H1 (cell line): ENCODE results near the gene KTI12. TPM values are rescaled to one million over a fixed set of nuclear protein-coding genes. Genes with fewer than 3 reads are reported as not detected.

Experiments used
- CTCF ChIA-PET: fragments of 300-600 bp; sonication (Branson Sonifier 250); formaldehyde crosslinking; loops from one replicate; lab custom pipeline; 2021; ENCODE audit not compliant: partially characterized antibody; lab: Charles Lee
- POLR2A ChIA-PET: fragments of 300-600 bp; sonication (Branson Sonifier 250); formaldehyde crosslinking; loops from one replicate; lab custom pipeline; 2021; ENCODE audit warnings: inconsistent platforms; ENCODE audit not compliant: partially characterized antibody; lab: Charles Lee
- DNase-seq, 2 experiments: peaks; one replicate each; pipeline versions ENCODE4 v3.0.0 to v3.0.0-alpha.2; 2010 to 2022; ENCODE audit warnings: low spot score in 2 of 2, low read depth in 1 of 2, mixed read lengths in 1 of 2
- FAIRE-seq: peaks from 2 replicates; lab custom pipeline; 2011; peaks lifted over from hg19 to GRCh38; lab: Jason Lieb, UNC
- H2AFZ ChIP-seq: 2 replicates; pipeline ENCODE4 v1.8.1; 2012; ENCODE audit warnings: low read length, inconsistent platforms
- H2AK5ac ChIP-seq: 2 replicates; pipeline ENCODE4 v1.6.1; 2013; ENCODE audit warnings: low read depth, low read length
- H2BK120ac ChIP-seq: replicated peaks from 2 replicates; pipeline ENCODE3; 2013; ENCODE audit warnings: low read depth, low read length, inconsistent platforms
- H2BK12ac ChIP-seq: 2 replicates; pipeline ENCODE4 v1.6.1; 2013; ENCODE audit warnings: low read depth, low read length
- H2BK15ac ChIP-seq: 2 replicates; pipeline ENCODE4 v1.6.1; 2013; ENCODE audit warnings: low read length
- H2BK20ac ChIP-seq: 2 replicates; pipeline ENCODE4 v1.6.1; 2013; ENCODE audit warnings: low read length
- H2BK5ac ChIP-seq: 2 replicates; pipeline ENCODE4 v1.6.1; 2013; ENCODE audit warnings: low read depth, low read length
- H3K14ac ChIP-seq: 2 replicates; pipeline ENCODE4 v1.6.1; 2013; ENCODE audit warnings: inconsistent platforms; ENCODE audit not compliant: insufficient read length
- H3K18ac ChIP-seq: 2 replicates; pipeline ENCODE4 v1.6.1; 2013; ENCODE audit warnings: low read length; ENCODE audit errors: extremely low read depth
- H3K23ac ChIP-seq: 2 replicates; pipeline ENCODE4 v1.6.1; 2013; ENCODE audit warnings: inconsistent platforms; ENCODE audit not compliant: insufficient read length
- H3K23me2 ChIP-seq: 2 replicates; pipeline ENCODE4 v1.6.1; 2013; ENCODE audit warnings: low read depth, low read length
- H3K27ac ChIP-seq: 2 replicates; pipeline ENCODE4 v1.6.1; 2011; ENCODE audit warnings: low read depth, low read length, inconsistent platforms
- H3K27me3 ChIP-seq, 4 experiments: replicated peaks in 1 of 4; 1 replicate in 1 of 4; 2 replicates in 3 of 4; pipeline versions ENCODE4 v1.6.1 to v1.8.1; 2011 to 2013; ENCODE audit warnings: low read length in 3 of 4, mild to moderate bottlenecking in 3 of 4, inconsistent platforms in 2 of 4, mixed read lengths in 2 of 4, moderate library complexity in 1 of 4; ENCODE audit not compliant: control insufficient read depth in 3 of 4, insufficient read depth in 3 of 4; ENCODE audit errors: extremely low read depth in 1 of 4
- H3K36me3 ChIP-seq, 4 experiments: 2 replicates each; pipeline versions ENCODE4 v1.6.1 to v1.8.1; 2011 to 2013; ENCODE audit warnings: mild to moderate bottlenecking in 4 of 4, low read length in 3 of 4, moderate library complexity in 2 of 4, control low read depth in 1 of 4, inconsistent platforms in 1 of 4; ENCODE audit not compliant: insufficient read depth in 4 of 4, control insufficient read depth in 2 of 4
- H3K4ac ChIP-seq: replicated peaks from 2 replicates; pipeline ENCODE3; 2013; ENCODE audit warnings: low read length, low read depth, mixed read lengths, inconsistent platforms; ENCODE audit not compliant: insufficient read length
- H3K4me1 ChIP-seq, 4 experiments: replicated peaks in 1 of 4; 1 replicate in 1 of 4; 2 replicates in 3 of 4; pipeline versions ENCODE4 v1.6.1 to v1.8.1; 2011 to 2013; ENCODE audit warnings: low read length in 3 of 4, inconsistent platforms in 2 of 4, mixed read lengths in 1 of 4; ENCODE audit not compliant: insufficient read depth in 4 of 4, control insufficient read depth in 3 of 4
- H3K4me2 ChIP-seq, 2 experiments: 2 replicates each; pipeline versions ENCODE4 v1.6.1 to v1.8.1; 2011 to 2013; ENCODE audit warnings: low read depth in 2 of 2, low read length in 2 of 2, control low read depth in 1 of 2, inconsistent platforms in 1 of 2, mild to moderate bottlenecking in 1 of 2; ENCODE audit not compliant: insufficient read depth in 1 of 2
- H3K4me3 ChIP-seq, 4 experiments: fragments of 200-600, 300-600 bp in 1 of 4; sonication (generic), shearing (Covaris generic), sonication (Bioruptor Twin) in 1 of 4; 2 replicates each; pipeline versions ENCODE4 v1.5.1 to v1.8.1; 2011 to 2016; ENCODE audit warnings: low read length in 4 of 4, low read depth in 3 of 4, control low read depth in 2 of 4, inconsistent platforms in 2 of 4, mild to moderate bottlenecking in 2 of 4, mixed read lengths in 1 of 4, moderate library complexity in 1 of 4; ENCODE audit not compliant: insufficient read depth in 2 of 4; ENCODE audit errors: extremely low read depth in 1 of 4
- H3K56ac ChIP-seq: replicated peaks from 2 replicates; pipeline ENCODE3; 2013; ENCODE audit warnings: low read depth, mild to moderate bottlenecking, mixed read lengths, low read length, inconsistent platforms; ENCODE audit not compliant: insufficient read length
- H3K79me1 ChIP-seq: 2 replicates; pipeline ENCODE4 v1.6.1; 2013; ENCODE audit warnings: low read depth, low read length, control low read depth
- H3K79me2 ChIP-seq, 2 experiments: 2 replicates each; pipeline versions ENCODE4 v1.6.1 to v1.8.1; 2012 to 2013; ENCODE audit warnings: low read length in 2 of 2, mild to moderate bottlenecking in 2 of 2, inconsistent platforms in 1 of 2; ENCODE audit not compliant: insufficient read depth in 2 of 2, control insufficient read depth in 1 of 2
- H3K9ac ChIP-seq, 4 experiments: replicated peaks in 1 of 4; 1 replicate in 1 of 4; 2 replicates in 3 of 4; pipeline versions ENCODE4 v1.6.1 to v1.8.1; 2011 to 2013; ENCODE audit warnings: low read depth in 3 of 4, low read length in 3 of 4, control low read depth in 2 of 4, mild to moderate bottlenecking in 2 of 4, moderate library complexity in 2 of 4, inconsistent platforms in 1 of 4; ENCODE audit errors: extremely low read depth in 1 of 4
- H3K9me3 ChIP-seq, 2 experiments: 2 replicates each; pipeline versions ENCODE4 v1.6.1 to v1.8.1; 2012 to 2013; ENCODE audit warnings: mild to moderate bottlenecking in 2 of 2, moderate library complexity in 2 of 2, control low read depth in 1 of 2, inconsistent platforms in 1 of 2, low read depth in 1 of 2, low read length in 1 of 2, mixed read lengths in 1 of 2; ENCODE audit not compliant: insufficient read depth in 2 of 2
- H4K20me1 ChIP-seq, 2 experiments: replicated peaks in 1 of 2; 2 replicates each; pipeline versions ENCODE3 to v1.8.1; 2011 to 2013; ENCODE audit warnings: inconsistent platforms in 2 of 2, low read length in 2 of 2, mild to moderate bottlenecking in 1 of 2; ENCODE audit not compliant: insufficient read depth in 2 of 2, control insufficient read depth in 1 of 2
- H4K5ac ChIP-seq: 2 replicates; pipeline ENCODE4 v1.6.1; 2013; ENCODE audit warnings: low read length, low read depth, mixed read lengths, inconsistent platforms; ENCODE audit not compliant: insufficient read length
- H4K8ac ChIP-seq: 2 replicates; pipeline ENCODE4 v1.8.0; 2013; ENCODE audit warnings: mild to moderate bottlenecking, moderate library complexity, low read length, inconsistent platforms; ENCODE audit not compliant: insufficient read depth; ENCODE audit errors: extremely low read depth
- H4K91ac ChIP-seq: replicated peaks from 2 replicates; pipeline ENCODE3; 2013; ENCODE audit warnings: low read length, mixed read lengths, inconsistent platforms; ENCODE audit not compliant: insufficient read length
- ATF2 ChIP-seq: IDR thresholded peaks from 2 replicates; pipeline ENCODE4 v1.6.1; 2012; ENCODE audit warnings: low read length, inconsistent platforms
- BCL11A ChIP-seq, 2 experiments: IDR thresholded peaks; one replicate each; pipeline ENCODE4 v1.6.1; 2011; ENCODE audit warnings: low read depth in 2 of 2, low read length in 2 of 2, mild to moderate bottlenecking in 2 of 2
- CTBP2 ChIP-seq: IDR thresholded peaks from 2 replicates; pipeline ENCODE4 v1.7.0; 2011; ENCODE audit warnings: borderline replicate concordance, mild to moderate bottlenecking, moderate library complexity, mixed read lengths, low read length; ENCODE audit not compliant: insufficient read depth, insufficient read length
- HDAC6 ChIP-seq: IDR thresholded peaks from one replicate; pipeline ENCODE4 v1.7.1; 2012; ENCODE audit warnings: low read depth, mild to moderate bottlenecking, inconsistent platforms, low read length, moderate library complexity
- NANOG ChIP-seq: IDR thresholded peaks from 2 replicates; pipeline ENCODE4 v1.6.1; 2011; ENCODE audit warnings: low read length, low read depth, mild to moderate bottlenecking, inconsistent platforms; ENCODE audit not compliant: insufficient read depth, poor library complexity, severe bottlenecking
- POLR2AphosphoS5 ChIP-seq: IDR thresholded peaks from 2 replicates; pipeline ENCODE4 v1.6.1; 2011; ENCODE audit warnings: low read depth, low read length
- SAP30 ChIP-seq: fragments of 300-600 bp; sonication (generic); IDR thresholded peaks from 2 replicates; pipeline ENCODE4 v1.7.1; 2012; ENCODE audit warnings: low read length, moderate library complexity, mild to moderate bottlenecking, inconsistent platforms; ENCODE audit not compliant: insufficient read depth, insufficient replicate concordance
- SRF ChIP-seq: IDR thresholded peaks from 2 replicates; pipeline ENCODE4 v1.6.1; 2011; ENCODE audit warnings: mild to moderate bottlenecking, low read depth, low read length, moderate library complexity
- WGBS, 2 experiments: shearing (Covaris generic) in 1 of 2; methylation state at CpG; one replicate each; pipeline versions ENCODE4 v1.1.6 to v1.1.7; 2013 to 2015; ENCODE audit warnings: low lambda C conversion rate in 2 of 2, mixed read lengths in 2 of 2, inconsistent platforms in 1 of 2, low coverage in 1 of 2, missing lambda C conversion rate in 1 of 2; ENCODE audit not compliant: insufficient replicate concordance in 2 of 2, insufficient coverage in 1 of 2, insufficient read length in 1 of 2; ENCODE audit errors: extremely low coverage in 1 of 2, missing lambda C conversion rate in 1 of 2; 5-methylcytosine and 5-hydroxymethylcytosine counted together
- polyA plus RNA-seq, 7 experiments: library from polyadenylated mRNA; depleted of rRNA in 3 of 7; stranded (reverse) in 5 of 7; unstranded in 2 of 7; fragments of >200 nt in 5 of 7; fragments of 200-250 nt in 2 of 7; gene quantifications; 1 replicate in 5 of 7; 2 replicates in 1 of 7; 4 replicates in 1 of 7; pipeline versions ENCODE4 v1.2.1 to v1.2.3, GENCODE V29; 2011 to 2013; ENCODE audit warnings: missing spikeins in 2 of 7, mixed read lengths in 2 of 7
- total RNA-seq: library from RNA; stranded (reverse); fragmentation: NEBNext Ultra II Directional; extraction: Animal tissue kit (Norgen Biotek cat#: 25700); gene quantifications from 2 replicates; pipeline ENCODE4 v1.2.1, GENCODE V29; 2021

Gene KTI12
- total and polyA plus RNA-seq, 2 of the 8 experiments (the other 6 are each of a cell fraction or from before 2014, with no cell fraction given) = 7.5 to 16.2 TPM

GRCh38 chr1:51986718-51987117 is 46.9 kb downstream of the KTI12 start:
- Histone ChIP-seq H2BK15ac (no peak overlapping the region), H3K14ac (no peak overlapping the region), H3K4me3 (no peak overlapping the region), H3K36me3 (peaks cover 0 to 20% (median 0%) of the 10 kb centered on the region in 4 experiments; a peak in 2 of 8 replicates), H3K4ac (no peak overlapping the region), H3K27ac (no peak overlapping the region), H2BK5ac (no peak overlapping the region), H3K27me3 (no peaks in the 10 kb centered on the region; a peak in 1 of 7 replicates), H2BK20ac (no peak overlapping the region), H3K18ac (no peak overlapping the region), H3K9ac (no peak overlapping the region), H2BK120ac (no peak overlapping the region), H3K9me3 (no peaks in the 10 kb centered on the region), H3K4me2 (no peak overlapping the region), H3K79me2 (peaks cover 0 to 27% of the 10 kb centered on the region in 2 experiments; a peak in 3 of 4 replicates), H2BK12ac (no peak overlapping the region), H3K4me1 (peaks cover 1 to 9% (median 6%) of the 10 kb centered on the region in 4 experiments; a peak in 6 of 7 replicates), H4K20me1 (no peaks in the 10 kb centered on the region), H4K5ac (no peak overlapping the region), H3K23me2 (peaks cover 11% of the 10 kb centered on the region), H3K79me1 (peaks cover 6% of the 10 kb centered on the region), H4K8ac (no peak overlapping the region), H2AFZ (no peak overlapping the region), H3K56ac (no peak overlapping the region), H4K91ac (no peak overlapping the region), H2AK5ac (no peak overlapping the region), H3K23ac (no peak overlapping the region)
- FAIRE-seq (no peak), DNase-seq (no peak)
- POLR2A ChIA-PET = interaction anchor here (3.7 kb wide), 1 partner anchor 9 kb away, joined by 10 read pairs; no protein-coding TSS in a partner anchor
- 86% methylated on average over 4 of the region's 4 CpGs; no CpG with 5 or more reads in 1 of the 2 experiments for WGBS, 2 experiments
- TF ChIP-seq ATF2 = no peak
- no peak for TF ChIP-seq NANOG
- no peak for TF ChIP-seq HDAC6
- TF ChIP-seq POLR2AphosphoS5 = no peak
- TF ChIP-seq CTBP2 = no peak
- TF ChIP-seq SRF = no peak
- TF ChIP-seq SAP30 = no peak
- no peak for TF ChIP-seq BCL11A (IDR thresholded peaks at IDR 0.05; ENCODE audit: low read depth in 2 of 2, low read length in 2 of 2)
- CTCF ChIA-PET = interaction anchor here (0.9 to 2.1 kb wide), 5 partner anchors 12 to 90 kb away, joined by 3 to 6 read pairs (median 3); no protein-coding TSS in a partner anchor
